Gastroesophageal sphincter (tissue), 3 donors: Measurements from ENCODE around the gene KTN1.

ENCODE experiments used
- POLR2A ChIP-seq, 2 donors: fragments of 450-650 bp; IDR thresholded peaks; one replicate each; pipeline ENCODE4 v1.6.1; 2017; ENCODE audit warnings: antibody characterized with exemption in 2 of 2, mild to moderate bottlenecking in 2 of 2, moderate library complexity in 1 of 2
- TF ChIP-seq, protein P1 (sequence below), 4 experiments: fragments of 200-600 bp in 2 of 4; fragments of 450-650 bp in 2 of 4; sonication (generic) in 1 of 4; IDR thresholded peaks; one replicate each; pipeline ENCODE4 v1.5.1; 2017 to 2019; ENCODE audit warnings: antibody characterized with exemption in 4 of 4, mild to moderate bottlenecking in 2 of 4, moderate library complexity in 2 of 4

- TF ChIP-seq, protein P1, sequence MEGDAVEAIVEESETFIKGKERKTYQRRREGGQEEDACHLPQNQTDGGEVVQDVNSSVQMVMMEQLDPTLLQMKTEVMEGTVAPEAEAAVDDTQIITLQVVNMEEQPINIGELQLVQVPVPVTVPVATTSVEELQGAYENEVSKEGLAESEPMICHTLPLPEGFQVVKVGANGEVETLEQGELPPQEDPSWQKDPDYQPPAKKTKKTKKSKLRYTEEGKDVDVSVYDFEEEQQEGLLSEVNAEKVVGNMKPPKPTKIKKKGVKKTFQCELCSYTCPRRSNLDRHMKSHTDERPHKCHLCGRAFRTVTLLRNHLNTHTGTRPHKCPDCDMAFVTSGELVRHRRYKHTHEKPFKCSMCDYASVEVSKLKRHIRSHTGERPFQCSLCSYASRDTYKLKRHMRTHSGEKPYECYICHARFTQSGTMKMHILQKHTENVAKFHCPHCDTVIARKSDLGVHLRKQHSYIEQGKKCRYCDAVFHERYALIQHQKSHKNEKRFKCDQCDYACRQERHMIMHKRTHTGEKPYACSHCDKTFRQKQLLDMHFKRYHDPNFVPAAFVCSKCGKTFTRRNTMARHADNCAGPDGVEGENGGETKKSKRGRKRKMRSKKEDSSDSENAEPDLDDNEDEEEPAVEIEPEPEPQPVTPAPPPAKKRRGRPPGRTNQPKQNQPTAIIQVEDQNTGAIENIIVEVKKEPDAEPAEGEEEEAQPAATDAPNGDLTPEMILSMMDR (IDR thresholded peaks at IDR 0.05): no peak
- TF ChIP-seq POLR2A (IDR thresholded peaks at IDR 0.05): no peak
These were observed 1.4 kb downstream of the KTN1 start for GRCh38 chr14:55581342-55581771.
